ENCODE data around the gene SERINC5. TPM values are rescaled to one million over a fixed set of nuclear protein-coding genes. Genes with fewer than 3 reads are reported as not detected.
A peak's percentile ranks its signal among the peaks of the same experiment; 100 is the strongest.

SERINC5 gene
- total and polyA plus RNA-seq, 2 experiments from 2014 or later = 5.4 to 11.7 TPM

- no peaks in the 10 kb centered on the region for H3K9me3 ChIP-seq (ENCODE audit: low read depth)
- 76 to 78% methylated on average over 5 of the region's 5 CpGs for WGBS, 2 experiments (ENCODE audit: low coverage in 1 of 2, low lambda C conversion rate in 2 of 2, missing lambda C conversion rate in 2 of 2)
- no peak overlapping the region for H3K27ac ChIP-seq
- H2AFZ ChIP-seq = no peak overlapping the region
- no peaks in the 10 kb centered on the region for H3K36me3 ChIP-seq (ENCODE audit: low read depth)
- no peak overlapping the region for H3K9ac ChIP-seq
- peaks cover 11% of the 10 kb centered on the region; the same call in 1 of the 2 replicates for H3F3A ChIP-seq (ENCODE audit: insufficient read depth)
- peaks cover 43% of the 10 kb centered on the region for H3K79me2 ChIP-seq (ENCODE audit: insufficient read depth)
- peaks cover 16% of the 10 kb centered on the region for H3K4me1 ChIP-seq (ENCODE audit: insufficient read depth)
- no peak for DNase-seq
- no peaks in the 10 kb centered on the region for H4K20me1 ChIP-seq (ENCODE audit: insufficient read depth)
- in situ Hi-C loops (cut with MboI) = no loop called here
- H3K4me3 ChIP-seq = no peak overlapping the region
- TF ChIP-seq EZH2phosphoT487 (IDR thresholded peaks at IDR 0.05; ENCODE audit: insufficient read depth, low read depth) = no peak
- no peak overlapping the region for H3K4me2 ChIP-seq (ENCODE audit: unreplicated experiment)
- no peaks in the 10 kb centered on the region for H3K27me3 ChIP-seq (replicated peaks; ENCODE audit: insufficient read depth)
- H3K9me2 ChIP-seq (ENCODE audit: insufficient read depth) = no peaks in the 10 kb centered on the region
These were observed 21.5 kb downstream of the SERINC5 start for GRCh38 chr5:80234116-80234948.

GRCh38 chr5:80231693-80232092 is 24.2 kb downstream of the SERINC5 start:
- no peaks in the 10 kb centered on the region for H4K20me1 ChIP-seq (ENCODE audit: insufficient read depth)
- no peak overlapping the region; the same call in 1 of the 2 replicates for H3K9ac ChIP-seq
- no peaks in the 10 kb centered on the region for H3K9me3 ChIP-seq (ENCODE audit: low read depth)
- peaks cover 9% of the 10 kb centered on the region for H3K4me1 ChIP-seq (ENCODE audit: insufficient read depth)
- no peak overlapping the region for H3K4me3 ChIP-seq
- no peaks in the 10 kb centered on the region for H3K9me2 ChIP-seq (ENCODE audit: insufficient read depth)
- H3K36me3 ChIP-seq (ENCODE audit: low read depth) = no peaks in the 10 kb centered on the region
- no peak overlapping the region for H3K4me2 ChIP-seq (ENCODE audit: unreplicated experiment)
- TF ChIP-seq EZH2phosphoT487 (IDR thresholded peaks at IDR 0.05; ENCODE audit: insufficient read depth, low read depth) (no peak), EZH2 (IDR thresholded peaks at IDR 0.05; ENCODE audit: insufficient read depth, poor library complexity, severe bottlenecking) (no peak)
- no peaks in the 10 kb centered on the region for H3K27me3 ChIP-seq (replicated peaks; ENCODE audit: insufficient read depth)
- peaks cover 11% of the 10 kb centered on the region; the same call in 1 of the 2 replicates for H3F3A ChIP-seq (ENCODE audit: insufficient read depth)
- peaks cover 38% of the 10 kb centered on the region for H3K79me2 ChIP-seq (ENCODE audit: insufficient read depth)
- peak overlapping the region; percentile 63 for H3K27ac ChIP-seq
- 88 to 91% methylated on average over 1 of the region's 1 CpG for WGBS, 2 experiments (ENCODE audit: low coverage in 1 of 2, low lambda C conversion rate in 2 of 2, missing lambda C conversion rate in 2 of 2)
- in situ Hi-C loops (cut with MboI) = no loop called here
- no peak overlapping the region for H2AFZ ChIP-seq
- DNase-seq = no peak

- Histone ChIP-seq H3F3A (ENCODE audit: insufficient read depth) (peaks cover 11% of the 10 kb centered on the region; the same call in 1 of the 2 replicates), H3K4me2 (ENCODE audit: unreplicated experiment) (no peak overlapping the region), H3K79me2 (ENCODE audit: insufficient read depth) (peaks cover 41% of the 10 kb centered on the region), H3K9ac (peak overlapping the region; percentile 24; the same call in 1 of the 2 replicates), H3K27me3 (replicated peaks; ENCODE audit: insufficient read depth) (no peaks in the 10 kb centered on the region), H3K4me3 (no peak overlapping the region), H3K36me3 (ENCODE audit: low read depth) (no peaks in the 10 kb centered on the region), H3K9me2 (ENCODE audit: insufficient read depth) (no peaks in the 10 kb centered on the region), H3K4me1 (ENCODE audit: insufficient read depth) (peaks cover 9% of the 10 kb centered on the region), H2AFZ (no peak overlapping the region), H4K20me1 (ENCODE audit: insufficient read depth) (no peaks in the 10 kb centered on the region), H3K9me3 (ENCODE audit: low read depth) (no peaks in the 10 kb centered on the region), H3K27ac (peak overlapping the region; percentile 63)
- 12 to 14% methylated on average over 3 of the region's 3 CpGs for WGBS, 2 experiments (ENCODE audit: low coverage in 1 of 2, low lambda C conversion rate in 2 of 2, missing lambda C conversion rate in 2 of 2)
- DNase-seq = peak; percentile 81
- no peak for TF ChIP-seq EZH2 (IDR thresholded peaks at IDR 0.05; ENCODE audit: insufficient read depth, poor library complexity, severe bottlenecking)
- in situ Hi-C loops (cut with MboI) = no loop called here
These were observed 24.6 kb downstream of the SERINC5 start for GRCh38 chr5:80231243-80231642.

GRCh38 chr5:80230269-80230992 is 25.4 kb downstream of the SERINC5 start:
- Histone ChIP-seq H3F3A (ENCODE audit: insufficient read depth) (peaks cover 11% of the 10 kb centered on the region; the same call in 1 of the 2 replicates), H3K27me3 (replicated peaks; ENCODE audit: insufficient read depth) (no peaks in the 10 kb centered on the region), H3K4me2 (ENCODE audit: unreplicated experiment) (no peak overlapping the region), H3K4me1 (ENCODE audit: insufficient read depth) (peaks cover 9% of the 10 kb centered on the region), H3K4me3 (no peak overlapping the region), H3K9me3 (ENCODE audit: low read depth) (no peaks in the 10 kb centered on the region), H4K20me1 (ENCODE audit: insufficient read depth) (no peaks in the 10 kb centered on the region), H2AFZ (no peak overlapping the region), H3K79me2 (ENCODE audit: insufficient read depth) (peaks cover 48% of the 10 kb centered on the region), H3K27ac (peak overlapping the region; percentile 63), H3K36me3 (ENCODE audit: low read depth) (no peaks in the 10 kb centered on the region), H3K9ac (peak overlapping the region; percentile 24; the same call in 1 of the 2 replicates), H3K9me2 (ENCODE audit: insufficient read depth) (no peaks in the 10 kb centered on the region)
- no peak for TF ChIP-seq EZH2 (IDR thresholded peaks at IDR 0.05; ENCODE audit: insufficient read depth, poor library complexity, severe bottlenecking)
- no peak for TF ChIP-seq EZH2phosphoT487 (IDR thresholded peaks at IDR 0.05; ENCODE audit: insufficient read depth, low read depth)
- 90 to 92% methylated on average over 7 of the region's 7 CpGs for WGBS, 2 experiments (ENCODE audit: low coverage in 1 of 2, low lambda C conversion rate in 2 of 2, missing lambda C conversion rate in 2 of 2)
- in situ Hi-C loops (cut with MboI) = no loop called here
- no peak for DNase-seq
